ENCODE results near the gene DNAJA4.

The DNAJA4 gene

GRCh38 chr15:78232951-78233350 is 31.4 kb upstream of the DNAJA4 start (continued):
- TF ChIP-seq PRDM10 (tag by site-specific recombination; IDR thresholded peaks at IDR 0.05): no peak
- TF ChIP-seq ZNF148 (tag by site-specific recombination; IDR thresholded peaks at IDR 0.05; ENCODE audit: borderline replicate concordance): no peak
- no peak for TF ChIP-seq KLF17 (tag by site-specific recombination; IDR thresholded peaks at IDR 0.05)
- TF ChIP-seq ZNF791 (tag by site-specific recombination; IDR thresholded peaks at IDR 0.05): no peak
- no peak for TF ChIP-seq ZNF211 (tag by site-specific recombination; IDR thresholded peaks at IDR 0.05; ENCODE audit: low read depth)
- no peak for TF ChIP-seq ZNF223 (tag by site-specific recombination; IDR thresholded peaks at IDR 0.05)
- TF ChIP-seq ZNF768 (tag by site-specific recombination; IDR thresholded peaks at IDR 0.05): no peak
- no peak for TF ChIP-seq ZNF776 (tag by site-specific recombination; IDR thresholded peaks at IDR 0.05; ENCODE audit: borderline replicate concordance)
- no peak for TF ChIP-seq ZXDB (tag by site-specific recombination; IDR thresholded peaks at IDR 0.05)

GRCh38 chr15:78233496-78233895 is 30.9 kb upstream of the DNAJA4 start:
- ChIA-PET CTCF (interaction anchor here (1.3 to 2.9 kb wide), 3 partner anchors 8 to 275 kb away, joined by 4 to 28 read pairs (median 5); no protein-coding TSS in a partner anchor), POLR2A (interaction anchor here (1.0 kb wide), 1 partner anchor 25 kb away, joined by 3 read pairs; no protein-coding TSS in a partner anchor)
- TF ChIP-seq ZNF626 (tag by site-specific recombination; IDR thresholded peaks at IDR 0.05): no peak
- no peak for TF ChIP-seq ZBTB17 (tag by site-specific recombination; IDR thresholded peaks at IDR 0.05)
- TF ChIP-seq ZNF704 (tag by site-specific recombination; IDR thresholded peaks at IDR 0.05): no peak
- no peak for TF ChIP-seq HOXC10 (CRISPR knock-in tag; IDR thresholded peaks at IDR 0.05)
- TF ChIP-seq ZNF174 (tag by site-specific recombination; IDR thresholded peaks at IDR 0.05): no peak
- no peak for TF ChIP-seq KLF1 (tag by site-specific recombination; IDR thresholded peaks at IDR 0.05)
- Histone ChIP-seq H3K36me3 (ENCODE audit: control insufficient read depth in 2 of 2, insufficient read depth in 1 of 2, low read length in 2 of 2) (no peaks in the 10 kb centered on the region), H3K4me1 (ENCODE audit: control insufficient read depth, insufficient read depth, low read length) (no peaks in the 10 kb centered on the region), H3K27ac (ENCODE audit: extremely low read depth, low read depth, low read length) (no peak overlapping the region), H3K4me3 (ENCODE audit: low read depth, low read length) (no peak overlapping the region), H3K9me3 (ENCODE audit: control insufficient read depth, insufficient read depth, low read depth, low read length) (no peaks in the 10 kb centered on the region)

GRCh38 chr15:78234515-78235040 is 29.8 kb upstream of the DNAJA4 start, which contains the start of gene ACSBG1:
ACSBG1 (minus strand) TSS chr15:78234565; CDS start chr15:78234501, 64 bp downstream.
- H3K27ac ChIP-seq (ENCODE audit: extremely low read depth, low read depth, low read length): no peak within 1 kb of the TSS
- H3K4me3 ChIP-seq (ENCODE audit: low read depth, low read length): no peak within 1 kb of the TSS
- H3K9me3 ChIP-seq (ENCODE audit: control insufficient read depth, insufficient read depth, low read depth, low read length): no peaks in the 10 kb centered on the region
- TF ChIP-seq ZNF707 (tag by site-specific recombination; IDR thresholded peaks at IDR 0.05) (no peak), ZNF600 (tag by site-specific recombination; IDR thresholded peaks at IDR 0.05) (no peak), GFI1B (tag by site-specific recombination; IDR thresholded peaks at IDR 0.05) (no peak), ZFP3 (tag by site-specific recombination; IDR thresholded peaks at IDR 0.05; ENCODE audit: low read depth) (no peak), AEBP2 (tag by site-specific recombination; IDR thresholded peaks at IDR 0.05; ENCODE audit: borderline replicate concordance) (no peak), SETDB1 (IDR thresholded peaks at IDR 0.05; ENCODE audit: insufficient read length, low read length) (no peak), ZNF510 (tag by site-specific recombination; IDR thresholded peaks at IDR 0.05; ENCODE audit: insufficient replicate concordance) (no peak)
- POLR2A ChIA-PET: no interaction called here
- H3K4me1 ChIP-seq (ENCODE audit: control insufficient read depth, insufficient read depth, low read length): no peaks in the 10 kb centered on the region
- CTCF ChIA-PET: interaction anchor here (0.6 to 1.5 kb wide), 5 partner anchors 8 to 276 kb away, joined by 3 to 5 read pairs (median 4); partner anchors contain the start of gene CIB2
- no peaks in the 10 kb centered on the region for H3K36me3 ChIP-seq (ENCODE audit: control insufficient read depth in 2 of 2, insufficient read depth in 1 of 2, low read length in 2 of 2)

Measured in HEK293 (cell line).